RCC 7860 (cell line): ENCODE measurements around the gene SPANXN4.

ENCODE experiments used
- DNase-seq: peaks from one replicate; pipeline ENCODE4 v3.0.0-alpha.2; 2015; ENCODE audit warnings: low spot score
- FAIRE-seq: peaks from 2 replicates; lab custom pipeline; 2012; peaks lifted over from hg19 to GRCh38; lab: Jason Lieb, UNC

SPANXN4 gene

GRCh38 chrX:143025628-143026027 is at the start of gene SPANXN4:
Gene SPANXN4 (plus strand): TSS chrX:143025928. CDS start chrX:143026015, 87 bp downstream.
- no peak for FAIRE-seq

GRCh38 chrX:142977128-142977914 is 48.4 kb upstream of the SPANXN4 start:
- FAIRE-seq (no peak), DNase-seq (no peak)

More at GRCh38 chrX:143025628-143026027, at the start of gene SPANXN4:
- no peak for DNase-seq

- DNase-seq (no peak), FAIRE-seq (no peak)
These were observed 47.5 kb upstream of the SPANXN4 start for GRCh38 chrX:142978130-142978684.

- no peak for FAIRE-seq
These were observed 43.0 kb upstream of the SPANXN4 start for GRCh38 chrX:142982679-142983078.

GRCh38 chrX:142994988-142995387 is 30.7 kb upstream of the SPANXN4 start:
- DNase-seq (no peak), FAIRE-seq (no peak)

More at GRCh38 chrX:142982679-142983078, 43.0 kb upstream of the SPANXN4 start:
- no peak for DNase-seq

- DNase-seq, result no peak
- FAIRE-seq, result no peak
These were observed 27.1 kb upstream of the SPANXN4 start for GRCh38 chrX:142998447-142999198.

- FAIRE-seq (no peak), DNase-seq (no peak)
These were observed 26.5 kb upstream of the SPANXN4 start for GRCh38 chrX:142999199-142999701.

GRCh38 chrX:143002206-143002605 is 23.5 kb upstream of the SPANXN4 start:
- FAIRE-seq (no peak), DNase-seq (no peak)

GRCh38 chrX:143017272-143017671 is 8.5 kb upstream of the SPANXN4 start:
- DNase-seq (peak; percentile 28), FAIRE-seq (no peak)

- FAIRE-seq (no peak), DNase-seq (no peak)
These were observed 1.5 kb downstream of the SPANXN4 start for GRCh38 chrX:143027275-143027674.

GRCh38 chrX:143047511-143047910 is 21.8 kb downstream of the SPANXN4 start:
- no peak for DNase-seq
- no peak for FAIRE-seq

- no peak for FAIRE-seq
These were observed 32.4 kb downstream of the SPANXN4 start for GRCh38 chrX:143058120-143058519.

GRCh38 chrX:143081231-143081630 is 55.5 kb downstream of the SPANXN4 start:
- DNase-seq, result no peak
- FAIRE-seq, result no peak

More at GRCh38 chrX:143058120-143058519, 32.4 kb downstream of the SPANXN4 start:
- DNase-seq, result no peak

GRCh38 chrX:143082537-143082936 is 56.8 kb downstream of the SPANXN4 start:
- FAIRE-seq, result no peak
- no peak for DNase-seq
